GM12878 (cell line): Measurements from ENCODE around the gene RUFY3. TPM values are rescaled to one million over a fixed set of nuclear protein-coding genes. Genes with fewer than 3 reads are reported as not detected.

Experiments used
- ATAC-seq: fragments of 200-7000 bp; cut with Tn5 transposase; 3 replicates; pipeline ENCODE4 v1.9.1; 2020; ENCODE audit warnings: mild to moderate bottlenecking, moderate library complexity
- BruUV-seq: library from RNA; stranded (reverse); fragments of 400-500 nt; replicated peaks from 2 replicates; lab custom pipeline; 2021; lab: Mats Ljungman, UMichigan
- CTCF ChIA-PET: fragments of 300-600 bp; sonication (Branson Sonifier 250); formaldehyde crosslinking; extraction: SDS; loops from one replicate; lab custom pipeline; 2021; ENCODE audit warnings: inconsistent platforms; lab: Yijun Ruan, JAX
- POLR2A ChIA-PET: fragments of 350-600 bp; formaldehyde crosslinking; extraction: SDS; loops from one replicate; lab custom pipeline; 2021; ENCODE audit warnings: inconsistent platforms; lab: Charles Lee
- RAD21 ChIA-PET: fragments of 300-600 bp; sonication (Branson Sonifier 250); formaldehyde crosslinking; loops from one replicate; lab custom pipeline; 2023; ENCODE audit warnings: antibody characterized with exemption; ENCODE audit not compliant: unreplicated experiment; lab: Charles Lee
- SMC1A ChIA-PET: fragments of 300-600 bp; sonication (Branson Sonifier 250); formaldehyde crosslinking; loops from one replicate; lab custom pipeline; 2023; ENCODE audit not compliant: unreplicated experiment, uncharacterized antibody; lab: Charles Lee
- DNase-seq: peaks from one replicate; pipeline ENCODE4 v3.0.0-alpha.2; 2011; ENCODE audit warnings: low read depth, low spot score
- FAIRE-seq: peaks from 3 replicates; lab custom pipeline; 2011; peaks lifted over from hg19 to GRCh38; lab: Jason Lieb, UNC
- H2AFZ ChIP-seq: 2 replicates; pipeline ENCODE4 v1.6.0; 2011; ENCODE audit warnings: low read depth, low read length, control low read depth; ENCODE audit not compliant: control insufficient read depth
- H3K27ac ChIP-seq: 2 replicates; pipeline ENCODE4 v1.5.1; 2011; ENCODE audit warnings: control low read depth; ENCODE audit not compliant: control insufficient read depth, insufficient read depth
- H3K27me3 ChIP-seq, 2 experiments: replicated peaks in 1 of 2; 2 replicates each; pipeline versions ENCODE4 v1.6.0 to v1.6.1; 2011; ENCODE audit warnings: low read length in 1 of 2; ENCODE audit not compliant: control insufficient read depth in 2 of 2, insufficient read depth in 2 of 2
- H3K36me3 ChIP-seq, 2 experiments: 2 replicates each; pipeline ENCODE4 v1.5.1; 2011; ENCODE audit warnings: low read length in 1 of 2; ENCODE audit not compliant: control insufficient read depth in 2 of 2, insufficient read depth in 2 of 2
- H3K4me1 ChIP-seq: 2 replicates; pipeline ENCODE4 v1.6.1; 2011; ENCODE audit warnings: mild to moderate bottlenecking, low read length, moderate library complexity, mixed read lengths; ENCODE audit not compliant: control insufficient read depth, insufficient read depth
- H3K4me2 ChIP-seq: 2 replicates; pipeline ENCODE4 v1.6.0; 2011; ENCODE audit warnings: control low read depth; ENCODE audit not compliant: control insufficient read depth, insufficient read depth
- H3K4me3 ChIP-seq: fragments of 200-600 bp; sonication (generic); 2 replicates; pipeline ENCODE4 v1.5.1; 2016
- H3K79me2 ChIP-seq: 2 replicates; pipeline ENCODE4 v1.6.0; 2011; ENCODE audit warnings: low read length; ENCODE audit not compliant: control insufficient read depth, insufficient read depth
- H3K9ac ChIP-seq: 2 replicates; pipeline ENCODE4 v1.8.0; 2011; ENCODE audit warnings: low read length, control low read depth, mixed read lengths; ENCODE audit not compliant: control insufficient read depth, insufficient read depth
- H3K9me3 ChIP-seq: replicated peaks from 3 replicates; pipeline ENCODE4 v1.5.1; 2011; ENCODE audit warnings: mild to moderate bottlenecking, low read length; ENCODE audit not compliant: control insufficient read depth, insufficient read depth
- H4K20me1 ChIP-seq: 2 replicates; pipeline ENCODE4 v1.6.0; 2011; ENCODE audit not compliant: control insufficient read depth, insufficient read depth
- BRCA1 ChIP-seq: IDR thresholded peaks from 2 replicates; pipeline ENCODE4 v1.6.1; 2011; ENCODE audit warnings: low read depth, low read length, improper control_type of control experiment
- CBFB ChIP-seq: IDR thresholded peaks from 2 replicates; pipeline ENCODE4 v1.6.1; 2016; ENCODE audit warnings: antibody characterized with exemption, low read depth
- CHD2 ChIP-seq: IDR thresholded peaks from 2 replicates; pipeline ENCODE4 v1.6.1; 2011; ENCODE audit warnings: low read depth, low read length, improper control_type of control experiment, borderline replicate concordance
- EGR1 ChIP-seq, 2 experiments: IDR thresholded peaks; 1 replicate in 1 of 2; 2 replicates in 1 of 2; pipeline ENCODE4 v1.6.1; 2011 to 2012; ENCODE audit warnings: low read depth in 2 of 2, low read length in 2 of 2, borderline replicate concordance in 1 of 2, mild to moderate bottlenecking in 1 of 2, moderate library complexity in 1 of 2
- HDAC6 ChIP-seq: fragments of 200-600 bp; sonication (generic); IDR thresholded peaks from one replicate; pipeline ENCODE4 v1.8.0; 2017; ENCODE audit warnings: antibody characterized with exemption; ENCODE audit not compliant: unreplicated experiment
- IKZF2 ChIP-seq, 2 experiments: fragments of 450-650 bp; IDR thresholded peaks; 2 replicates each; pipeline ENCODE4 v1.6.1; 2017; ENCODE audit warnings: mild to moderate bottlenecking in 2 of 2, moderate library complexity in 2 of 2
- JUNB ChIP-seq: IDR thresholded peaks from 2 replicates; pipeline ENCODE4 v1.6.1; 2016; ENCODE audit warnings: antibody characterized with exemption, mild to moderate bottlenecking
- NR2C1 ChIP-seq: fragments of 450-650 bp; IDR thresholded peaks from 2 replicates; pipeline ENCODE4 v1.6.1; 2017; ENCODE audit warnings: antibody characterized with exemption, mild to moderate bottlenecking, moderate library complexity
- POLR2A ChIP-seq: IDR thresholded peaks from 2 replicates; pipeline ENCODE4 v1.6.1; 2011; ENCODE audit warnings: low read depth, mild to moderate bottlenecking, low read length
- RBBP5 ChIP-seq: fragments of 200-600 bp; sonication (generic); conservative IDR thresholded peaks from 2 replicates; pipeline ENCODE4 v1.6.1; 2016
- SMAD1 ChIP-seq: fragments of 450-650 bp; IDR thresholded peaks from 2 replicates; pipeline ENCODE4 v1.6.1; 2018; ENCODE audit warnings: mild to moderate bottlenecking, low read depth; ENCODE audit not compliant: partially characterized antibody
- TCF7 ChIP-seq: IDR thresholded peaks from 2 replicates; pipeline ENCODE4 v1.6.1; 2014; ENCODE audit warnings: antibody characterized with exemption, borderline replicate concordance
- ZNF24 ChIP-seq: fragments of 450-650 bp; IDR thresholded peaks from 2 replicates; pipeline ENCODE4 v1.6.1; 2017; ENCODE audit warnings: antibody characterized with exemption, mild to moderate bottlenecking
- WGBS: methylation state at CpG from one replicate; pipeline ENCODE4 v1.1.6; 2016; ENCODE audit warnings: low lambda C conversion rate; ENCODE audit not compliant: insufficient replicate concordance, insufficient coverage; ENCODE audit errors: missing lambda C conversion rate; 5-methylcytosine and 5-hydroxymethylcytosine counted together
- in situ Hi-C: fragments of 300-500 bp; cut with MboI; formaldehyde crosslinking; loops from 9 replicates; pipeline ENCODE4 v1.14.3; 2018; ENCODE audit warnings: mixed read lengths
- intact Hi-C: fragments of 100-400 bp; cut with micrococcal nuclease; formaldehyde crosslinking; loops from one replicate; pipeline ENCODE4 v1.14.2; 2022; ENCODE audit not compliant: unreplicated experiment
- polyA plus RNA-seq, 11 experiments: library from polyadenylated mRNA; depleted of rRNA in 4 of 11; unstranded in 6 of 11; stranded (reverse) in 5 of 11; fragments of >200 nt; fragmentation: Nextera tagmentation in 4 of 11; fragmentation: Illumina TruSeq in 1 of 11; extraction: Ambion mirVana in 4 of 11; extraction: Trizol in 1 of 11; gene quantifications; 1 replicate in 1 of 11; 2 replicates in 10 of 11; pipeline versions ENCODE4 v1.2.1 to v1.2.3, GENCODE V29; 2011 to 2016; ENCODE audit warnings: inconsistent platforms in 2 of 11, missing spikeins in 2 of 11, low read depth in 1 of 11
- total RNA-seq, 4 experiments: library from RNA; depleted of rRNA in 3 of 4; stranded (reverse); fragments of >200 nt in 3 of 4; fragmentation: Illumina TruSeq in 1 of 4; extraction: Trizol in 1 of 4; gene quantifications; 2 replicates each; pipeline versions ENCODE4 v1.2.1 to v1.2.3, GENCODE V29; 2013 to 2021
- TF ChIP-seq, protein P1 (sequence below): fragments of 150-350 bp; IDR thresholded peaks from 2 replicates; pipeline ENCODE4 v1.6.1; 2014; ENCODE audit warnings: mild to moderate bottlenecking, low read depth, low read length
- TF ChIP-seq, protein P2 (sequence below): IDR thresholded peaks from 2 replicates; pipeline ENCODE4 v1.6.1; 2012; ENCODE audit warnings: low read depth, low read length, improper control_type of control experiment
- TF ChIP-seq, protein P3 (sequence below): fragments of 450-650 bp; IDR thresholded peaks from 2 replicates; pipeline ENCODE4 v1.6.1; 2018; ENCODE audit warnings: borderline replicate concordance, mild to moderate bottlenecking; ENCODE audit not compliant: partially characterized antibody

Gene RUFY3
- total and polyA plus RNA-seq, 10 of the 15 experiments (the other 5 are each of a cell fraction or from before 2014, with no cell fraction given): 5.1 to 28.3 (median 13.1) TPM

DNA sequence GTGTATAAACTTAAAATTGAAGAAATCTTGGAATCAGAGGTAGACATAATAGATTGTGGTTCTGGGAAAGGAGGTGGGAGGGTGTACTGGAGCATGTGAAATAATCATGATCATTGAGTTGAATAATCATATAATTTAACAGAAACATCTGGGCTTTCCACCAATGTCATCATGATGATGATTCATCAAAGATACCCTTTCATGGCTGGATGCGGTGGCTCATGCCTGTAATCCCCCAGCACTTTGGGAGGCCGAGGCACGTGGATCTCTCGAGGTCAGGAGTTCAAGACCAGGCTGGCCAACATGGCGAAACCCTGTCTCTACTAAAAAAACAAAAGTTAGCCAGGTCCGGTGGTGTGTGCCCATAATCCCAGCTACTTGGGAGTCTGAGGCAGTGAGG lies 6.7 kb upstream of the RUFY3 start (continued):
- peak; percentile 42; the same call in 1 of the 2 replicates for TF ChIP-seq JUNB
- TF ChIP-seq EGR1 (IDR thresholded peaks at IDR 0.05; ENCODE audit: borderline replicate concordance in 1 of 2, low read depth in 2 of 2, low read length in 2 of 2): no peak
- no peak for TF ChIP-seq BRCA1

GRCh38 chr4:70718811-70719604 lies 2.8 kb upstream of the RUFY3 start:
- no peaks in the 10 kb centered on the region for H3K9me3 ChIP-seq
- no peaks in the 10 kb centered on the region for H3K36me3 ChIP-seq
- 82% methylated on average over 13 of the region's 13 CpGs for WGBS
- RAD21 ChIA-PET: interaction anchor here (0.7 to 1.1 kb wide), 3 partner anchors 16 to 59 kb away, joined by 3 read pairs; no protein-coding TSS in a partner anchor
- in situ Hi-C loops (no loop called here), intact Hi-C loops (no loop called here)
- no TSS peak for BruUV-seq
- no peaks in the 10 kb centered on the region; a peak in 1 of 4 replicates for H3K27me3 ChIP-seq
- H3K4me1 ChIP-seq: peaks cover 21% of the 10 kb centered on the region
- no peak for DNase-seq
- no peaks in the 10 kb centered on the region for H4K20me1 ChIP-seq
- H3K27ac ChIP-seq: no peak overlapping the region
- TF ChIP-seq POLR2A (no peak), RBBP5 (no peak), ZNF24 (no peak), HDAC6 (no peak), CBFB (no peak), IKZF2 (IDR thresholded peaks at IDR 0.05) (no peak), NR2C1 (no peak), SMAD1 (no peak), CHD2 (no peak), TCF7 (no peak)
- TF ChIP-seq, protein P1, sequence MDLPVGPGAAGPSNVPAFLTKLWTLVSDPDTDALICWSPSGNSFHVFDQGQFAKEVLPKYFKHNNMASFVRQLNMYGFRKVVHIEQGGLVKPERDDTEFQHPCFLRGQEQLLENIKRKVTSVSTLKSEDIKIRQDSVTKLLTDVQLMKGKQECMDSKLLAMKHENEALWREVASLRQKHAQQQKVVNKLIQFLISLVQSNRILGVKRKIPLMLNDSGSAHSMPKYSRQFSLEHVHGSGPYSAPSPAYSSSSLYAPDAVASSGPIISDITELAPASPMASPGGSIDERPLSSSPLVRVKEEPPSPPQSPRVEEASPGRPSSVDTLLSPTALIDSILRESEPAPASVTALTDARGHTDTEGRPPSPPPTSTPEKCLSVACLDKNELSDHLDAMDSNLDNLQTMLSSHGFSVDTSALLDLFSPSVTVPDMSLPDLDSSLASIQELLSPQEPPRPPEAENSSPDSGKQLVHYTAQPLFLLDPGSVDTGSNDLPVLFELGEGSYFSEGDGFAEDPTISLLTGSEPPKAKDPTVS: no peak
- TF ChIP-seq, protein P2, sequence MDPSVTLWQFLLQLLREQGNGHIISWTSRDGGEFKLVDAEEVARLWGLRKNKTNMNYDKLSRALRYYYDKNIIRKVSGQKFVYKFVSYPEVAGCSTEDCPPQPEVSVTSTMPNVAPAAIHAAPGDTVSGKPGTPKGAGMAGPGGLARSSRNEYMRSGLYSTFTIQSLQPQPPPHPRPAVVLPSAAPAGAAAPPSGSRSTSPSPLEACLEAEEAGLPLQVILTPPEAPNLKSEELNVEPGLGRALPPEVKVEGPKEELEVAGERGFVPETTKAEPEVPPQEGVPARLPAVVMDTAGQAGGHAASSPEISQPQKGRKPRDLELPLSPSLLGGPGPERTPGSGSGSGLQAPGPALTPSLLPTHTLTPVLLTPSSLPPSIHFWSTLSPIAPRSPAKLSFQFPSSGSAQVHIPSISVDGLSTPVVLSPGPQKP: no peak
- TF ChIP-seq, protein P3, sequence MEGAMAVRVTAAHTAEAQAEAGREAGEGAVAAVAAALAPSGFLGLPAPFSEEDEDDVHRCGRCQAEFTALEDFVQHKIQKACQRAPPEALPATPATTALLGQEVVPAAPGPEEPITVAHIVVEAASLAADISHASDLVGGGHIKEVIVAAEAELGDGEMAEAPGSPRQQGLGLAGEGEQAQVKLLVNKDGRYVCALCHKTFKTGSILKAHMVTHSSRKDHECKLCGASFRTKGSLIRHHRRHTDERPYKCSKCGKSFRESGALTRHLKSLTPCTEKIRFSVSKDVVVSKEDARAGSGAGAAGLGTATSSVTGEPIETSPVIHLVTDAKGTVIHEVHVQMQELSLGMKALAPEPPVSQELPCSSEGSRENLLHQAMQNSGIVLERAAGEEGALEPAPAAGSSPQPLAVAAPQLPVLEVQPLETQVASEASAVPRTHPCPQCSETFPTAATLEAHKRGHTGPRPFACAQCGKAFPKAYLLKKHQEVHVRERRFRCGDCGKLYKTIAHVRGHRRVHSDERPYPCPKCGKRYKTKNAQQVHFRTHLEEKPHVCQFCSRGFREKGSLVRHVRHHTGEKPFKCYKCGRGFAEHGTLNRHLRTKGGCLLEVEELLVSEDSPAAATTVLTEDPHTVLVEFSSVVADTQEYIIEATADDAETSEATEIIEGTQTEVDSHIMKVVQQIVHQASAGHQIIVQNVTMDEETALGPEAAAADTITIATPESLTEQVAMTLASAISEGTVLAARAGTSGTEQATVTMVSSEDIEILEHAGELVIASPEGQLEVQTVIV: no peak
- CTCF ChIA-PET: interaction anchor here (0.7 to 1.0 kb wide), 2 partner anchors 67 to 71 kb away, joined by 3 read pairs; no protein-coding TSS in a partner anchor
- FAIRE-seq: no peak
- no peak overlapping the region for H3K4me2 ChIP-seq
- SMC1A ChIA-PET: interaction anchor here (1.2 to 1.8 kb wide), 3 partner anchors 13 to 30 kb away, joined by 3 to 12 read pairs (median 4); no protein-coding TSS in a partner anchor
- POLR2A ChIA-PET: interaction anchor here (1.3 kb wide), 1 partner anchor 17 kb away, joined by 4 read pairs; no protein-coding TSS in a partner anchor
- H2AFZ ChIP-seq: no peak overlapping the region
- H3K4me3 ChIP-seq: no peak overlapping the region
- ATAC-seq: no peak
- H3K79me2 ChIP-seq: no peaks in the 10 kb centered on the region
- no peak overlapping the region for H3K9ac ChIP-seq
